HepG2 (cell line): Measurements from ENCODE around the gene KCTD15. TPM values are rescaled to one million over a fixed set of nuclear protein-coding genes. Genes with fewer than 3 reads are reported as not detected.
A peak's percentile ranks its signal among the peaks of the same experiment; 100 is the strongest.

Experiments
- CCAR2 ChIP-seq: fragments of 200-400 bp; formaldehyde crosslinking; optimal IDR thresholded peaks from 2 replicates; pipeline ENCODE3; 2018; ENCODE audit warnings: low read depth, mild to moderate bottlenecking, low read length, moderate library complexity
- CEBPG ChIP-seq: IDR thresholded peaks from 2 replicates; pipeline ENCODE4 v1.6.1; 2016
- FOXA3 ChIP-seq: IDR thresholded peaks from 2 replicates; pipeline ENCODE4 v1.6.1; 2016; ENCODE audit warnings: missing genetic modification reagents, missing compliant biosample characterization
- IKZF1 ChIP-seq: fragments of 450-650 bp; IDR thresholded peaks from 2 replicates; pipeline ENCODE4 v1.7.1; 2016
- NCOR1 ChIP-seq: fragments of 200-600 bp; sonication (generic); IDR thresholded peaks from 2 replicates; pipeline ENCODE4 v1.7.0; 2017; ENCODE audit warnings: antibody characterized with exemption, low read length, borderline replicate concordance
- NR1H2 ChIP-seq: sonication (generic); formaldehyde crosslinking; IDR thresholded peaks from 2 replicates; pipeline ENCODE4 v1.8.1; 2022; ENCODE audit warnings: low read depth, missing genetic modification reagents, borderline replicate concordance
- PCBP2 ChIP-seq: fragments of 200-400 bp; formaldehyde crosslinking; optimal IDR thresholded peaks from 2 replicates; pipeline ENCODE3; 2018; ENCODE audit warnings: low read length, low read depth; ENCODE audit not compliant: poor library complexity, severe bottlenecking
- PHF21A ChIP-seq: sonication (generic); formaldehyde crosslinking; IDR thresholded peaks from 2 replicates; pipeline ENCODE4 v1.5.0; 2020; ENCODE audit warnings: mild to moderate bottlenecking, missing genetic modification reagents
- RORA ChIP-seq: sonication (generic); formaldehyde crosslinking; IDR thresholded peaks from 2 replicates; pipeline ENCODE4 v1.5.0; 2020; ENCODE audit warnings: mild to moderate bottlenecking, missing genetic modification reagents, moderate library complexity
- SSRP1 ChIP-seq: IDR thresholded peaks from 2 replicates; pipeline ENCODE4 v1.6.1; 2016; ENCODE audit warnings: control low read depth
- TOE1 ChIP-seq: sonication (generic); formaldehyde crosslinking; IDR thresholded peaks from 2 replicates; pipeline ENCODE4 v1.4.0; 2020; ENCODE audit warnings: mild to moderate bottlenecking, missing genetic modification reagents
- ZFP90 ChIP-seq: sonication (generic); formaldehyde crosslinking; IDR thresholded peaks from 2 replicates; pipeline ENCODE4 v1.8.0; 2022; ENCODE audit warnings: missing genetic modification reagents, mild to moderate bottlenecking, inconsistent platforms, borderline replicate concordance
- ZNF180 ChIP-seq: sonication (generic); formaldehyde crosslinking; IDR thresholded peaks from 2 replicates; pipeline ENCODE4 v1.4.0; 2020; ENCODE audit warnings: low read depth, missing genetic modification reagents, borderline replicate concordance
- ZNF235 ChIP-seq: sonication (generic); formaldehyde crosslinking; IDR thresholded peaks from 2 replicates; pipeline ENCODE4 v1.8.1; 2023; ENCODE audit warnings: mild to moderate bottlenecking, missing genetic modification reagents, borderline replicate concordance
- ZNF256 ChIP-seq: sonication (generic); formaldehyde crosslinking; conservative IDR thresholded peaks from 2 replicates; pipeline ENCODE4 v1.4.0; 2020; ENCODE audit warnings: missing genetic modification reagents
- ZNF317 ChIP-seq: sonication (generic); formaldehyde crosslinking; IDR thresholded peaks from 2 replicates; pipeline ENCODE4 v1.5.0; 2020; ENCODE audit warnings: mild to moderate bottlenecking, missing genetic modification reagents
- ZNF550 ChIP-seq: sonication (generic); formaldehyde crosslinking; IDR thresholded peaks from 2 replicates; pipeline ENCODE4 v1.4.0; 2020; ENCODE audit warnings: mild to moderate bottlenecking, missing genetic modification reagents, borderline replicate concordance
- ZNF75D ChIP-seq: sonication (generic); formaldehyde crosslinking; IDR thresholded peaks from 2 replicates; pipeline ENCODE4 v1.8.1; 2023; ENCODE audit warnings: missing genetic modification reagents, mild to moderate bottlenecking, borderline replicate concordance
- polyA plus RNA-seq, 8 experiments: library from polyadenylated mRNA; depleted of rRNA in 3 of 8; stranded (reverse) in 7 of 8; unstranded in 1 of 8; fragments of >200 nt; fragmentation: Illumina TruSeq in 4 of 8; extraction: Trizol in 4 of 8; gene quantifications; 2 replicates each; pipeline versions ENCODE4 v1.2.1 to v1.2.3, GENCODE V29; 2011 to 2016; ENCODE audit warnings: low read depth in 4 of 8, missing spikeins in 1 of 8, mixed read lengths in 1 of 8; ENCODE audit not compliant: insufficient read depth in 1 of 8
- total RNA-seq, 5 experiments: library from RNA; depleted of rRNA; stranded (reverse); fragments of >200 nt; fragmentation: Illumina TruSeq; extraction: Trizol; gene quantifications; 2 replicates each; pipeline ENCODE4 v1.2.3, GENCODE V29; 2016; ENCODE audit warnings: low read depth in 1 of 5
- TF ChIP-seq, protein P1 (sequence below): sonication (generic); formaldehyde crosslinking; IDR thresholded peaks from 2 replicates; pipeline ENCODE4 v1.5.1; 2020; ENCODE audit warnings: mild to moderate bottlenecking, missing genetic modification reagents, moderate library complexity
- TF ChIP-seq, protein P2 (sequence below): sonication (generic); formaldehyde crosslinking; IDR thresholded peaks from 2 replicates; pipeline ENCODE4 v1.4.0; 2020; ENCODE audit warnings: mild to moderate bottlenecking, missing genetic modification reagents

Gene KCTD15
- total and polyA plus RNA-seq, 2 of the 13 experiments (the other 11 are each of a cell fraction or from before 2014, with no cell fraction given) = 13.2 to 16.7 TPM

DNA sequence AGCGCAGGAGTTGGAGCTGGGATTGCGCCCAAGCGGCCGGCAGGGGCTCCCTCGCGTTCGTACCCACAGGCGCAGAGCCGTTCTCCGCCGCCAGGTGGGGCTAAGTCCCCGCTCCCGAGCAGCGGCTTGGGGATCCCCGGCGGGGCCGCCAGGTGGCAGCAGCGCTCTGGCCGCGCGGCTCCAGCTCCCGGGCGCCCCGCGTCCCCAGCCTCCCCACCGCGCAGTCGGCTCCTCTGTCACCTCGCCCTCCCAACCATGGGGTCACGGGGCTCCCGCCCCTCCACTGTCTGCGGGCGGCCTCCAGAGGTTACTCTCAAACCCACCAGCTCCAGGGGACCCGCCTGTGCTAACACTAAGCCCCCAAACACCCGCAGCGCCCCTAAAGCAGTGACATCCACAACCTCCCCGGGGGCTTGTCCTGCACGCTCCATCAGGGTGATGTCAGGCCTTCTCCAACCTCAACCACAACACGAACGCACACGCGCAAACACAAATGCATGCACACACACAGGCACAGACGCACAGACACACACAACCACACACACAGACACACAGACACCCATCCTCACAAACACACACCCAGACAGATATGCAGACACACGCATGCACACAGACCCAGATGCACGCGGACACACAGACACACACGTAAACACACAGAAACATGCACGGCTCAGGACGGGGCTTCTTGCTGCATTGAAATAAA lies 18.4 kb upstream of the KCTD15 start (continued):
- TF ChIP-seq NCOR1 (no peak), ZNF235 (CRISPR knock-in tag) (no peak), NR1H2 (CRISPR knock-in tag) (no peak), IKZF1 (no peak), PHF21A (CRISPR knock-in tag) (no peak), RORA (CRISPR knock-in tag) (no peak), SSRP1 (CRISPR knock-in tag) (no peak), CEBPG (CRISPR knock-in tag) (no peak), ZFP90 (peak; percentile 67; the same call in 1 of the 2 replicates), ZNF75D (CRISPR knock-in tag) (no peak), ZNF317 (CRISPR knock-in tag) (no peak), ZNF256 (CRISPR knock-in tag) (no peak), TOE1 (CRISPR knock-in tag) (0 out of 2 replicates have a peak, but pooled peaks have one; percentile 40), FOXA3 (CRISPR knock-in tag) (0 out of 2 replicates have a peak, but pooled peaks have one; percentile 20), PCBP2 (no peak), ZNF550 (CRISPR knock-in tag) (no peak), ZNF180 (CRISPR knock-in tag) (no peak), CCAR2 (no peak)
- TF ChIP-seq, protein P1, sequence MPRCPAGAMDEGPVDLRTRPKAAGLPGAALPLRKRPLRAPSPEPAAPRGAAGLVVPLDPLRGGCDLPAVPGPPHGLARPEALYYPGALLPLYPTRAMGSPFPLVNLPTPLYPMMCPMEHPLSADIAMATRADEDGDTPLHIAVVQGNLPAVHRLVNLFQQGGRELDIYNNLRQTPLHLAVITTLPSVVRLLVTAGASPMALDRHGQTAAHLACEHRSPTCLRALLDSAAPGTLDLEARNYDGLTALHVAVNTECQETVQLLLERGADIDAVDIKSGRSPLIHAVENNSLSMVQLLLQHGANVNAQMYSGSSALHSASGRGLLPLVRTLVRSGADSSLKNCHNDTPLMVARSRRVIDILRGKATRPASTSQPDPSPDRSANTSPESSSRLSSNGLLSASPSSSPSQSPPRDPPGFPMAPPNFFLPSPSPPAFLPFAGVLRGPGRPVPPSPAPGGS = no peak
- TF ChIP-seq, protein P2, sequence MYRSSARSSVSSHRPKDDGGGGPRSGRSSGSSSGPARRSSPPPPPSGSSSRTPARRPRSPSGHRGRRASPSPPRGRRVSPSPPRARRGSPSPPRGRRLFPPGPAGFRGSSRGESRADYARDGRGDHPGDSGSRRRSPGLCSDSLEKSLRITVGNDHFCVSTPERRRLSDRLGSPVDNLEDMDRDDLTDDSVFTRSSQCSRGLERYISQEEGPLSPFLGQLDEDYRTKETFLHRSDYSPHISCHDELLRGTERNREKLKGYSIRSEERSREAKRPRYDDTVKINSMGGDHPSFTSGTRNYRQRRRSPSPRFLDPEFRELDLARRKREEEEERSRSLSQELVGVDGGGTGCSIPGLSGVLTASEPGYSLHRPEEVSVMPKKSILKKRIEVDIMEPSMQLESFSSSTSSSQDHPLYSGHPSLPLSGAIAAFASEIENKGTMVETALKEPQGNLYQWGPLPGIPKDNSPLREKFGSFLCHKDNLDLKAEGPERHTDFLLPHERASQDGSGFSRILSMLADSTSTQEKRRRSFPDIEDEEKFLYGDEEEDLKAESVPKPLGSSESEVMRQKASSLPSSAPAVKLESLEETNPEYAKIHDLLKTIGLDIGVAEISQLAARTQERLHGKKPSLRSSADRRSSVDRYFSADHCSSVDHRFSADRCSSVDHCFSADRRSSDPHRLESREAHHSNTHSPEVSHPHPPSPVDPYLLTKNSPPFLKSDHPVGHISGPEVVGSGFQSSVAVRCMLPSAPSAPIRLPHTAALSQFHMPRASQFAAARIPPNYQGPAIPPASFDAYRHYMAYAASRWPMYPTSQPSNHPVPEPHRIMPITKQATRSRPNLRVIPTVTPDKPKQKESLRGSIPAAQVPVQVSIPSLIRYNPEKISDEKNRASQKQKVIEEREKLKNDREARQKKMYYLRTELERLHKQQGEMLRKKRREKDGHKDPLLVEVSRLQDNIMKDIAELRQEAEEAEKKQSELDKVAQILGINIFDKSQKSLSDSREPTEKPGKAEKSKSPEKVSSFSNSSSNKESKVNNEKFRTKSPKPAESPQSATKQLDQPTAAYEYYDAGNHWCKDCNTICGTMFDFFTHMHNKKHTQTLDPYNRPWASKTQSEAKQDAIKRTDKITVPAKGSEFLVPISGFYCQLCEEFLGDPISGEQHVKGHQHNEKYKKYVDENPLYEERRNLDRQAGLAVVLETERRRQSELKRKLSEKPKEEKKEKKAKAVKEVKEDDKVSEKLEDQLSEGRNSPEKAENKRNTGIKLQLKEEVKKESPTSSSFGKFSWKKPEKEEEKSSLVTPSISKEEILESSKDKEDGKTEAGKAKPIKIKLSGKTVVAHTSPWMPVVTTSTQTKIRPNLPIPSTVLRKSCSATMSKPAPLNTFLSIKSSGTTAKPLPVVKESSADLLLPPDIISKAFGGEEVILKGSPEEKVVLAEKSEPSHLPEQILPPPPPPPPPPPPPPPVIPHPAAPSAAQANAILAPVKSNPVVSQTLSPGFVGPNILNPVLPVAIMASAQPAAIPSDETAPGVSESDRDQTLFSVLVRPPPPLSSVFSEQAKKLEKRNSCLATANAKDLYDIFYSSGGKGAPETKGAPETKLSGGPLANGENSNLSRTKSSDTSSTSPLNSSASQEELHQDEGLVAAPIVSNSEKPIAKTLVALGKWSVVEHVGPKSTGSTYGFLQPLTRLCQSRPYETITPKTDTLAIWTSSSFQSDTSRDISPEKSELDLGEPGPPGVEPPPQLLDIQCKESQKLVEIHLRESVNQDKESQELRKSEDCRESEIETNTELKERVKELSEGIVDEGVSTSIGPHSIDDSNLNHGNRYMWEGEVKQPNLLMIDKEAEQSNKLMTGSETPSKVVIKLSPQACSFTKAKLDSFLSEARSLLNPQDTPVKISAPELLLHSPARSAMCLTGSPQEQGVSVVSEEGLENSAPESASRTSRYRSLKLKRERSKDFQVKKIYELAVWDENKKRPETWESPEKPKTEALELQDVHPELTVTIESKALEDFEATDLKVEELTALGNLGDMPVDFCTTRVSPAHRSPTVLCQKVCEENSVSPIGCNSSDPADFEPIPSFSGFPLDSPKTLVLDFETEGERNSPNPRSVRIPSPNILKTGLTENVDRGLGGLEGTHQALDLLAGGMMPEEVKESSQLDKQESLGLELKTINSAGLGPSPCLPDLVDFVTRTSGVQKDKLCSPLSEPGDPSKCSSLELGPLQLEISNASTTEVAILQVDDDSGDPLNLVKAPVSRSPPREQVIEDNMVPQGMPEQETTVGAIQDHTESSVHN (CRISPR knock-in tag) = no peak
